OCI-M1 (cell line): ENCODE measurements around the gene GPR42.
"Not testable (repeated sequence)": the region's sequence is repeated elsewhere in the genome, so short reads cannot be mapped to it uniquely, and the experiment has no call there.

ENCODE experiments used
- DNase-seq: peaks from one replicate; lab custom pipeline; 2025; lab: John Stamatoyannopoulos, UW

GPR42 gene

GRCh38 chr19:35347171-35347929 is 23.5 kb upstream of the GPR42 start, which contains the start of gene FFAR1:
TSS of gene FFAR1 (plus strand) at chr19:35347902. CDS start at chr19:35351552, 3,650 bp downstream.
- peak; percentile 33 for DNase-seq

- no peak for DNase-seq
Observed at GRCh38 chr19:35347930-35348298, 23.0 kb upstream of the GPR42 start.

GRCh38 chr19:35348911-35349611 is 21.8 kb upstream of the GPR42 start:
- DNase-seq: no peak

- no peak for DNase-seq
Observed at GRCh38 chr19:35349614-35350521, 21.0 kb upstream of the GPR42 start.

- DNase-seq: no peak
Observed at GRCh38 chr19:35350591-35350990, 20.3 kb upstream of the GPR42 start.

GRCh38 chr19:35351411-35352176 is 19.3 kb upstream of the GPR42 start:
- DNase-seq: no peak

- DNase-seq: no peak
Observed at GRCh38 chr19:35352177-35352447, 18.8 kb upstream of the GPR42 start.

- DNase-seq: peak; percentile 87
Observed at GRCh38 chr19:35352448-35353304, 18.2 kb upstream of the GPR42 start.

GRCh38 chr19:35353635-35354034 is 17.2 kb upstream of the GPR42 start:
- DNase-seq: peak; percentile 49

- DNase-seq: no peak
Observed at GRCh38 chr19:35354898-35355297, 16.0 kb upstream of the GPR42 start.

GRCh38 chr19:35355791-35356460 is 14.9 kb upstream of the GPR42 start:
- DNase-seq: no peak

GRCh38 chr19:35357867-35358573 is 12.8 kb upstream of the GPR42 start, which contains the start of gene FFAR3:
TSS of gene FFAR3 (plus strand) at chr19:35358460. CDS start at chr19:35358891, 431 bp downstream.
- no peak for DNase-seq

GRCh38 chr19:35358834-35359233 is 12.0 kb upstream of the GPR42 start:
- DNase-seq: not testable (repeated sequence)

GRCh38 chr19:35359395-35359794 is 11.5 kb upstream of the GPR42 start:
- DNase-seq: not testable (repeated sequence)

GRCh38 chr19:35360081-35360480 is 10.8 kb upstream of the GPR42 start:
- DNase-seq: not testable (repeated sequence)

GRCh38 chr19:35360880-35361420 is 9.9 kb upstream of the GPR42 start:
- no peak for DNase-seq

- DNase-seq: no peak
Observed at GRCh38 chr19:35362261-35363000, 8.4 kb upstream of the GPR42 start.

- no peak for DNase-seq
Observed at GRCh38 chr19:35363001-35363590, 7.8 kb upstream of the GPR42 start.
